Femur (tissue), 1 donor: Measurements from ENCODE around the gene SFSWAP.
"Not testable (repeated sequence)": the region's sequence is repeated elsewhere in the genome, so short reads cannot be mapped to it uniquely, and the experiment has no call there.

Experiments
- DNase-seq: peaks from one replicate; pipeline ENCODE4 v3.0.0-alpha.2; 2017

Gene SFSWAP

GRCh38 chr12:131794573-131794972 lies 83.7 kb downstream of the SFSWAP start:
- DNase-seq: no peak

GRCh38 chr12:131795064-131795463 lies 84.2 kb downstream of the SFSWAP start:
- DNase-seq: no peak

GRCh38 chr12:131795690-131796410 lies 85.0 kb downstream of the SFSWAP start:
- no peak for DNase-seq

GRCh38 chr12:131796411-131796736 lies 85.5 kb downstream of the SFSWAP start:
- no peak for DNase-seq

GRCh38 chr12:131796754-131797587 lies 86.1 kb downstream of the SFSWAP start:
- no peak for DNase-seq

- no peak for DNase-seq
Measured at GRCh38 chr12:131797588-131797934, 86.7 kb downstream of the SFSWAP start.

GRCh38 chr12:131799195-131799594 lies 88.3 kb downstream of the SFSWAP start:
- no peak for DNase-seq

- no peak for DNase-seq
Measured at GRCh38 chr12:131799828-131800593, 89.1 kb downstream of the SFSWAP start.

GRCh38 chr12:131800594-131801135 lies 89.8 kb downstream of the SFSWAP start:
- DNase-seq: no peak

GRCh38 chr12:131801254-131801866 lies 90.5 kb downstream of the SFSWAP start:
- DNase-seq: no peak

- DNase-seq: no peak
Measured at GRCh38 chr12:131803961-131804521, 93.2 kb downstream of the SFSWAP start.

GRCh38 chr12:131805421-131805820 lies 94.5 kb downstream of the SFSWAP start:
- DNase-seq: no peak

- DNase-seq: no peak
Measured at GRCh38 chr12:131806674-131807073, 95.8 kb downstream of the SFSWAP start.

GRCh38 chr12:131808744-131809371 lies 98.0 kb downstream of the SFSWAP start:
- no peak for DNase-seq

- DNase-seq: not testable (repeated sequence)
Measured at GRCh38 chr12:131809476-131810254, 98.8 kb downstream of the SFSWAP start.

GRCh38 chr12:131810726-131811125 lies 99.8 kb downstream of the SFSWAP start:
- DNase-seq: no peak

- DNase-seq: no peak
Measured at GRCh38 chr12:131815131-131815530, 104.2 kb downstream of the SFSWAP start.

- DNase-seq: no peak
Measured at GRCh38 chr12:131816495-131816894, 105.6 kb downstream of the SFSWAP start.

GRCh38 chr12:131817241-131817640 lies 106.4 kb downstream of the SFSWAP start:
- DNase-seq: no peak

GRCh38 chr12:131818821-131819585 lies 108.1 kb downstream of the SFSWAP start:
- peak; percentile 48 for DNase-seq
